ENCODE data around the gene RUNX3.

RUNX3 gene

DNA sequence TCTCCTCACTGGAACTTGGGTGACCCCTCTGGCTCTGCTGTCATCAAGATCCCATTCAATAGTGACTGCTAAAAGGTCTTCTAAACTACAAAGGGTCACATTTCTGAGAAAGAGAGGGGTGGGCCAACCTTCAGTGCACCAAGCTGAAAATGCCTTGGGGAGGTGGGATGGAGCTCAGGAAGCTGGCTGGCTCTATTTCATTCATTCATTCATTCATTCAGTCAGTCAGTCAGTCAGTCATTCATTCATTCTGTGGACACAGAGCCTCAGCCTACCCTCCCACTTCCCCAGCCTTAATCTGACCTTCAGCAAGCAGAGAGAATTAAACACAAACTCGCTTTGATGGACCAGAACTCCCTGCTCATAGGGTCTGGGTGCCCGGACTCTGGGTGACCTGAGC lies 11.7 kb downstream of the RUNX3 start:
- DNase-seq = no peak
- no peak for TF ChIP-seq EZH2 (optimal IDR thresholded peaks at IDR 0.05; ENCODE audit: low read depth, low read length)
- no peak for TF ChIP-seq CTCF (IDR thresholded peaks at IDR 0.05; ENCODE audit: low read length)
- TF ChIP-seq EZH2phosphoT487 (IDR thresholded peaks at IDR 0.05; ENCODE audit: low read length) = no peak
- 0 out of 2 replicates have a peak, but pooled peaks cover 5% of the 10 kb centered on the region for H3F3A ChIP-seq (ENCODE audit: insufficient read depth, low read length)
- no peaks in the 10 kb centered on the region for H3K9me2 ChIP-seq (replicated peaks; ENCODE audit: insufficient read depth, low read length)
- no peak overlapping the region for H3K9ac ChIP-seq (ENCODE audit: low read length)
- H3K4me1 ChIP-seq (ENCODE audit: low read length) = 0 out of 2 replicates have a peak, but pooled peaks cover 3% of the 10 kb centered on the region
- H4K20me1 ChIP-seq (ENCODE audit: insufficient read depth, low read length) = peaks cover 5% of the 10 kb centered on the region
- H2AFZ ChIP-seq (ENCODE audit: low read length) = no peak overlapping the region
- no peak overlapping the region for H3K4me3 ChIP-seq (ENCODE audit: low read length)
- H3K27me3 ChIP-seq (replicated peaks; ENCODE audit: insufficient read depth, low read length) = no peaks in the 10 kb centered on the region
- peaks cover 67% of the 10 kb centered on the region for H3K79me2 ChIP-seq (ENCODE audit: low read length)
- no peaks in the 10 kb centered on the region for H3K9me3 ChIP-seq (replicated peaks; ENCODE audit: insufficient read depth, low read length)
- H3K27ac ChIP-seq (ENCODE audit: low read length) = no peak overlapping the region
- no peaks in the 10 kb centered on the region; the same call in 1 of the 2 replicates for H3K36me3 ChIP-seq (replicated peaks; ENCODE audit: insufficient read depth, low read length)
- no peak overlapping the region for H3K4me2 ChIP-seq (ENCODE audit: low read depth, low read length)

GRCh38 chr1:24917327-24918074 lies 12.6 kb downstream of the RUNX3 start:
- Histone ChIP-seq H3F3A (ENCODE audit: insufficient read depth, low read length) (0 out of 2 replicates have a peak, but pooled peaks cover 5% of the 10 kb centered on the region), H2AFZ (ENCODE audit: low read length) (no peak overlapping the region), H3K9me2 (replicated peaks; ENCODE audit: insufficient read depth, low read length) (no peaks in the 10 kb centered on the region), H3K27me3 (replicated peaks; ENCODE audit: insufficient read depth, low read length) (no peaks in the 10 kb centered on the region), H3K9me3 (replicated peaks; ENCODE audit: insufficient read depth, low read length) (no peaks in the 10 kb centered on the region), H3K4me1 (ENCODE audit: low read length) (0 out of 2 replicates have a peak, but pooled peaks cover 3% of the 10 kb centered on the region), H3K4me3 (ENCODE audit: low read length) (no peak overlapping the region), H3K9ac (ENCODE audit: low read length) (no peak overlapping the region), H3K27ac (ENCODE audit: low read length) (no peak overlapping the region), H4K20me1 (ENCODE audit: insufficient read depth, low read length) (no peaks in the 10 kb centered on the region; the same call in 1 of the 2 replicates), H3K79me2 (ENCODE audit: low read length) (peaks cover 59% of the 10 kb centered on the region), H3K36me3 (replicated peaks; ENCODE audit: insufficient read depth, low read length) (no peaks in the 10 kb centered on the region; the same call in 1 of the 2 replicates), H3K4me2 (ENCODE audit: low read depth, low read length) (no peak overlapping the region)
- TF ChIP-seq EZH2phosphoT487 (IDR thresholded peaks at IDR 0.05; ENCODE audit: low read length) = no peak
- no peak for TF ChIP-seq CTCF (IDR thresholded peaks at IDR 0.05; ENCODE audit: low read length)
- no peak for TF ChIP-seq EZH2 (optimal IDR thresholded peaks at IDR 0.05; ENCODE audit: low read depth, low read length)
- no peak for DNase-seq

GRCh38 chr1:24915816-24916602 lies 14.1 kb downstream of the RUNX3 start:
- Histone ChIP-seq H3F3A (ENCODE audit: insufficient read depth, low read length) (0 out of 2 replicates have a peak, but pooled peaks cover 2% of the 10 kb centered on the region), H3K36me3 (replicated peaks; ENCODE audit: insufficient read depth, low read length) (no peaks in the 10 kb centered on the region; the same call in 1 of the 2 replicates), H3K9me3 (replicated peaks; ENCODE audit: insufficient read depth, low read length) (no peaks in the 10 kb centered on the region), H3K27me3 (replicated peaks; ENCODE audit: insufficient read depth, low read length) (no peaks in the 10 kb centered on the region), H3K4me2 (ENCODE audit: low read depth, low read length) (no peak overlapping the region), H3K27ac (ENCODE audit: low read length) (no peak overlapping the region), H3K9ac (ENCODE audit: low read length) (no peak overlapping the region), H3K4me1 (ENCODE audit: low read length) (0 out of 2 replicates have a peak, but pooled peaks cover 2% of the 10 kb centered on the region), H3K79me2 (ENCODE audit: low read length) (peaks cover 44% of the 10 kb centered on the region), H4K20me1 (ENCODE audit: insufficient read depth, low read length) (no peaks in the 10 kb centered on the region), H3K9me2 (replicated peaks; ENCODE audit: insufficient read depth, low read length) (no peaks in the 10 kb centered on the region), H3K4me3 (ENCODE audit: low read length) (no peak overlapping the region), H2AFZ (ENCODE audit: low read length) (no peak overlapping the region)
- DNase-seq = no peak
- TF ChIP-seq EZH2phosphoT487 (IDR thresholded peaks at IDR 0.05; ENCODE audit: low read length) = no peak
- no peak for TF ChIP-seq EZH2 (optimal IDR thresholded peaks at IDR 0.05; ENCODE audit: low read depth, low read length)
- no peak for TF ChIP-seq CTCF (IDR thresholded peaks at IDR 0.05; ENCODE audit: low read length)
